Tibial nerve (tissue), 4 donors: ENCODE results near the gene TRPM1.

ENCODE experiments used
- EP300 ChIP-seq, 2 donors: sonication (generic); formaldehyde crosslinking; IDR thresholded peaks; one replicate each; pipeline ENCODE4 v1.6.1; 2017; ENCODE audit warnings: antibody characterized with exemption in 2 of 2, mild to moderate bottlenecking in 1 of 2
- POLR2A ChIP-seq, 2 donors: fragments of 450-650 bp; IDR thresholded peaks; one replicate each; pipeline ENCODE4 v1.6.1; 2017; ENCODE audit warnings: antibody characterized with exemption in 2 of 2, mild to moderate bottlenecking in 2 of 2, moderate library complexity in 2 of 2
- TF ChIP-seq, protein P1 (sequence below), 5 experiments: fragments of 200-600 bp in 3 of 5; fragments of 450-650 bp in 2 of 5; sonication (generic) in 3 of 5; IDR thresholded peaks; one replicate each; pipeline ENCODE4 v1.5.1; 2016 to 2019; ENCODE audit warnings: antibody characterized with exemption in 5 of 5, mild to moderate bottlenecking in 3 of 5, moderate library complexity in 2 of 5

DNA sequence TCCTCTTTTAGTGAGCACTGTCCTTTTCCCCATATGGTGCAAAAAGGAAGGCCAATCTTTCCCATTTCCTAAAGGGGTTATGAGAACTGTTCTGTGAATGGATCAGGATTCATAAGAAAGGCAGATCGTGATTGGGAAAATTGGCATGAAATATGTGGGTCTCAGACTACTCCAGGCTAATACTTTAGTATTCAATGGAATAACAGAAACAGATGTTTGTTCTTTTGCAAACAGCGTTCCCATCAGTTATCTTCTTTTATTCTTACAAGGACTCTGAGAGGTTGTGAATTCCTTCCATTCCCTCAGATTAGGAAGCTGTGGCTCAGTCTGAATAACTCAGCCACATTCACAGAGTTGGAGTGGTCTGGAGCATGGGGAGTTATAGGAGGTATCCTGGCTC lies 58.8 kb downstream of the TRPM1 start:
- TF ChIP-seq, protein P1, sequence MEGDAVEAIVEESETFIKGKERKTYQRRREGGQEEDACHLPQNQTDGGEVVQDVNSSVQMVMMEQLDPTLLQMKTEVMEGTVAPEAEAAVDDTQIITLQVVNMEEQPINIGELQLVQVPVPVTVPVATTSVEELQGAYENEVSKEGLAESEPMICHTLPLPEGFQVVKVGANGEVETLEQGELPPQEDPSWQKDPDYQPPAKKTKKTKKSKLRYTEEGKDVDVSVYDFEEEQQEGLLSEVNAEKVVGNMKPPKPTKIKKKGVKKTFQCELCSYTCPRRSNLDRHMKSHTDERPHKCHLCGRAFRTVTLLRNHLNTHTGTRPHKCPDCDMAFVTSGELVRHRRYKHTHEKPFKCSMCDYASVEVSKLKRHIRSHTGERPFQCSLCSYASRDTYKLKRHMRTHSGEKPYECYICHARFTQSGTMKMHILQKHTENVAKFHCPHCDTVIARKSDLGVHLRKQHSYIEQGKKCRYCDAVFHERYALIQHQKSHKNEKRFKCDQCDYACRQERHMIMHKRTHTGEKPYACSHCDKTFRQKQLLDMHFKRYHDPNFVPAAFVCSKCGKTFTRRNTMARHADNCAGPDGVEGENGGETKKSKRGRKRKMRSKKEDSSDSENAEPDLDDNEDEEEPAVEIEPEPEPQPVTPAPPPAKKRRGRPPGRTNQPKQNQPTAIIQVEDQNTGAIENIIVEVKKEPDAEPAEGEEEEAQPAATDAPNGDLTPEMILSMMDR (IDR thresholded peaks at IDR 0.05) = no peak
- TF ChIP-seq POLR2A (IDR thresholded peaks at IDR 0.05) (no peak), EP300 (IDR thresholded peaks at IDR 0.05) (no peak)
